HG03139 (cell line): ENCODE measurements around the gene AHDC1.
"Not testable (repeated sequence)": the region's sequence is repeated elsewhere in the genome, so short reads cannot be mapped to it uniquely, and the experiment has no call there.

Experiments
- ATAC-seq: cut with Tn5 transposase; IDR thresholded peaks from one replicate; pipeline ENCODE4 v1.9.1; 2021; ENCODE audit not compliant: unreplicated experiment

Gene AHDC1

GRCh38 chr1:27519331-27520258 is 84.3 kb downstream of the AHDC1 start:
- no peak for ATAC-seq

GRCh38 chr1:27518808-27519207 is 85.1 kb downstream of the AHDC1 start:
- no peak for ATAC-seq

- ATAC-seq = no peak
These were observed 85.8 kb downstream of the AHDC1 start for GRCh38 chr1:27517907-27518718.

- no peak for ATAC-seq
These were observed 86.6 kb downstream of the AHDC1 start for GRCh38 chr1:27517301-27517700.

- ATAC-seq = no peak
These were observed 88.3 kb downstream of the AHDC1 start for GRCh38 chr1:27515626-27516025.

- no peak for ATAC-seq
These were observed 90.0 kb downstream of the AHDC1 start for GRCh38 chr1:27513958-27514357.

- no peak for ATAC-seq
These were observed 90.4 kb downstream of the AHDC1 start for GRCh38 chr1:27513528-27513927.

- ATAC-seq = no peak
These were observed 94.5 kb downstream of the AHDC1 start for GRCh38 chr1:27509127-27510080.

GRCh38 chr1:27507960-27508665 is 95.8 kb downstream of the AHDC1 start:
- ATAC-seq = no peak

GRCh38 chr1:27506703-27507102 is 97.2 kb downstream of the AHDC1 start:
- no peak for ATAC-seq

- ATAC-seq = no peak
These were observed 98.6 kb downstream of the AHDC1 start for GRCh38 chr1:27505420-27505680.

- ATAC-seq = no peak
These were observed 99.1 kb downstream of the AHDC1 start for GRCh38 chr1:27504588-27505419.

- no peak for ATAC-seq
These were observed 99.9 kb downstream of the AHDC1 start for GRCh38 chr1:27503844-27504587.

GRCh38 chr1:27503033-27503432 is 100.9 kb downstream of the AHDC1 start:
- no peak for ATAC-seq

GRCh38 chr1:27501159-27501558 is 102.8 kb downstream of the AHDC1 start:
- not testable (repeated sequence) for ATAC-seq

GRCh38 chr1:27499142-27499541 is 104.8 kb downstream of the AHDC1 start:
- no peak for ATAC-seq

- no peak for ATAC-seq
These were observed 107.3 kb downstream of the AHDC1 start for GRCh38 chr1:27496604-27497155.

- no peak for ATAC-seq
These were observed 111.1 kb downstream of the AHDC1 start for GRCh38 chr1:27492796-27493195.
